IMR-90 (cell line): ENCODE measurements around the gene UNC13A. TPM values are rescaled to one million over a fixed set of nuclear protein-coding genes. Genes with fewer than 3 reads are reported as not detected.

Source experiments
- ATAC-seq: fragments of 200-7000 bp; cut with Tn5 transposase; 2 replicates; pipeline ENCODE4 v1.9.1; 2020; ENCODE audit warnings: low read depth, mild to moderate bottlenecking, moderate library complexity
- BruUV-seq: library from RNA; stranded (reverse); fragments of 400-500 nt; replicated peaks from 2 replicates; lab custom pipeline; 2021; lab: Mats Ljungman, UMichigan
- CTCF ChIA-PET: fragments of 300-600 bp; formaldehyde crosslinking; extraction: SDS; loops from one replicate; lab custom pipeline; 2021; ENCODE audit warnings: antibody characterized with exemption; lab: Yijun Ruan, JAX
- POLR2A ChIA-PET: fragments of 300-600 bp; sonication (Branson Sonifier 250); formaldehyde crosslinking; loops from one replicate; lab custom pipeline; 2022; ENCODE audit warnings: antibody characterized with exemption; ENCODE audit not compliant: unreplicated experiment; lab: Charles Lee
- DNase-seq: peaks from one replicate; pipeline ENCODE4 v3.0.0; 2013
- H2AFZ ChIP-seq: replicated peaks from 2 replicates; pipeline ENCODE3; 2013; ENCODE audit warnings: low read length, mild to moderate bottlenecking; ENCODE audit not compliant: poor library complexity
- H2AK5ac ChIP-seq: 2 replicates; pipeline ENCODE4 v1.6.1; 2013; ENCODE audit warnings: low read depth, low read length, inconsistent platforms
- H2AK9ac ChIP-seq: replicated peaks from 2 replicates; pipeline ENCODE3; 2013; ENCODE audit warnings: mild to moderate bottlenecking, low read depth, low read length, moderate library complexity; ENCODE audit not compliant: poor library complexity
- H2BK120ac ChIP-seq: 2 replicates; pipeline ENCODE4 v1.6.1; 2013; ENCODE audit warnings: low read depth, low read length, inconsistent platforms
- H2BK15ac ChIP-seq: 3 replicates; pipeline ENCODE4 v1.6.1; 2013; ENCODE audit warnings: low read depth, low read length, inconsistent platforms
- H2BK20ac ChIP-seq: 2 replicates; pipeline ENCODE4 v1.6.1; 2013; ENCODE audit warnings: low read depth, mild to moderate bottlenecking, inconsistent platforms, low read length, moderate library complexity
- H2BK5ac ChIP-seq: 2 replicates; pipeline ENCODE4 v1.6.1; 2013; ENCODE audit warnings: mild to moderate bottlenecking, low read depth, low read length, inconsistent platforms; ENCODE audit not compliant: poor library complexity, severe bottlenecking
- H3K14ac ChIP-seq: replicated peaks from 2 replicates; pipeline ENCODE4 v1.6.1; 2013; ENCODE audit warnings: low read depth, low read length, inconsistent platforms
- H3K18ac ChIP-seq: 2 replicates; pipeline ENCODE4 v1.6.1; 2013; ENCODE audit warnings: low read depth, low read length, control low read depth
- H3K23ac ChIP-seq: 2 replicates; pipeline ENCODE4 v1.6.1; 2013; ENCODE audit warnings: low read depth, low read length, inconsistent platforms
- H3K27ac ChIP-seq: 2 replicates; pipeline ENCODE4 v1.5.1; 2013; ENCODE audit warnings: mild to moderate bottlenecking, control low read depth, low read length; ENCODE audit not compliant: insufficient read depth
- H3K27me3 ChIP-seq: 2 replicates; pipeline ENCODE4 v1.6.1; 2013; ENCODE audit warnings: low read length; ENCODE audit not compliant: control insufficient read depth, insufficient read depth
- H3K36me3 ChIP-seq: 2 replicates; pipeline ENCODE4 v1.6.1; 2013; ENCODE audit warnings: low read length, mixed read lengths; ENCODE audit not compliant: control insufficient read depth, insufficient read depth
- H3K4ac ChIP-seq: 2 replicates; pipeline ENCODE4 v1.6.1; 2013; ENCODE audit warnings: low read depth, low read length, inconsistent platforms
- H3K4me1 ChIP-seq: 2 replicates; pipeline ENCODE4 v1.6.1; 2013; ENCODE audit warnings: low read length, mixed read lengths; ENCODE audit not compliant: control insufficient read depth, insufficient read depth
- H3K4me2 ChIP-seq: 2 replicates; pipeline ENCODE4 v1.6.1; 2013; ENCODE audit warnings: low read depth, mild to moderate bottlenecking, control low read depth, low read length, moderate library complexity
- H3K4me3 ChIP-seq: 2 replicates; pipeline ENCODE4 v1.5.1; 2013; ENCODE audit warnings: low read depth, mild to moderate bottlenecking, control low read depth, low read length, moderate library complexity; ENCODE audit not compliant: insufficient read depth
- H3K56ac ChIP-seq: 2 replicates; pipeline ENCODE4 v1.6.1; 2013; ENCODE audit warnings: low read length, inconsistent platforms; ENCODE audit not compliant: insufficient read depth; ENCODE audit errors: extremely low read depth
- H3K79me1 ChIP-seq, 2 experiments: 2 replicates each; pipeline ENCODE4 v1.6.1; 2013; ENCODE audit warnings: low read length in 2 of 2, inconsistent platforms in 1 of 2, low read depth in 1 of 2
- H3K9ac ChIP-seq: 2 replicates; pipeline ENCODE4 v1.6.1; 2013; ENCODE audit warnings: low read depth, low read length, control low read depth
- H3K9me1 ChIP-seq: 2 replicates; pipeline ENCODE4 v1.6.1; 2013; ENCODE audit warnings: low read length, inconsistent platforms; ENCODE audit not compliant: insufficient read depth
- H3K9me3 ChIP-seq: 2 replicates; pipeline ENCODE4 v1.6.1; 2013; ENCODE audit warnings: low read length; ENCODE audit not compliant: control insufficient read depth, insufficient read depth
- H4K20me1 ChIP-seq: 2 replicates; pipeline ENCODE4 v1.6.1; 2013; ENCODE audit warnings: low read length, inconsistent platforms; ENCODE audit not compliant: insufficient read depth
- H4K5ac ChIP-seq: 2 replicates; pipeline ENCODE4 v1.6.1; 2013; ENCODE audit warnings: mild to moderate bottlenecking, low read depth, low read length, control low read depth
- H4K8ac ChIP-seq, 2 experiments: 2 replicates each; pipeline ENCODE4 v1.6.1; 2013; ENCODE audit warnings: low read depth in 2 of 2, low read length in 2 of 2, control low read depth in 1 of 2, inconsistent platforms in 1 of 2
- H4K91ac ChIP-seq: 2 replicates; pipeline ENCODE4 v1.6.1; 2013; ENCODE audit warnings: low read depth, low read length, inconsistent platforms; ENCODE audit not compliant: insufficient read depth
- NFE2L2 ChIP-seq: fragments of 150-350 bp; IDR thresholded peaks from 2 replicates; pipeline ENCODE4 v1.6.1; 2016; ENCODE audit warnings: low read depth, mild to moderate bottlenecking, low read length
- POLR2A ChIP-seq: IDR thresholded peaks from 2 replicates; pipeline ENCODE4 v1.6.1; 2012; ENCODE audit warnings: mild to moderate bottlenecking, low read depth, low read length
- USF2 ChIP-seq: fragments of 150-350 bp; IDR thresholded peaks from 2 replicates; pipeline ENCODE4 v1.6.1; 2017; ENCODE audit warnings: mild to moderate bottlenecking, antibody characterized with exemption, low read length, low read depth
- WGBS, 2 experiments: methylation state at CpG; one replicate each; pipeline versions ENCODE4 v1.1.5 to v1.1.7; 2013; ENCODE audit warnings: missing lambda C conversion rate in 2 of 2; ENCODE audit not compliant: insufficient read length in 1 of 2; ENCODE audit errors: extremely low coverage in 2 of 2; 5-methylcytosine and 5-hydroxymethylcytosine counted together
- dilution Hi-C: fragments of 300-500 bp; cut with HindIII; formaldehyde crosslinking; loops from one replicate; pipeline ENCODE4 v1.14.3; 2018; ENCODE audit warnings: low sequenced_read_pairs; ENCODE audit not compliant: unreplicated experiment
- in situ Hi-C: fragments of 300-500 bp; cut with MboI; formaldehyde crosslinking; loops from 3 replicates; pipeline ENCODE4 v1.14.3; 2019; ENCODE audit warnings: low sequenced_read_pairs, inconsistent platforms, mixed read lengths
- intact Hi-C: fragments of 100-400 bp; cut with micrococcal nuclease; formaldehyde crosslinking; loops from 2 replicates; pipeline ENCODE4 v1.10.0; 2022
- polyA plus RNA-seq, 3 experiments: library from polyadenylated mRNA; depleted of rRNA; stranded (reverse); fragments of >200 nt; gene quantifications; 2 replicates each; pipeline ENCODE4 v1.2.3, GENCODE V29; 2012; ENCODE audit warnings: low replicate concordance in 1 of 3
- total RNA-seq: library from RNA; depleted of rRNA; stranded (reverse); fragments of >200 nt; gene quantifications from 2 replicates; pipeline ENCODE4 v1.2.3, GENCODE V29; 2012
- TF ChIP-seq, protein P1 (sequence below): fragments of 150-350 bp; IDR thresholded peaks from 2 replicates; pipeline ENCODE4 v1.6.1; 2016; ENCODE audit warnings: low read depth, mild to moderate bottlenecking, low read length, moderate library complexity, borderline replicate concordance

The UNC13A gene
- total and polyA plus RNA-seq, 2 of the 4 experiments (the other 2 are of a cell fraction) = 0.18 to 0.22 TPM

DNA sequence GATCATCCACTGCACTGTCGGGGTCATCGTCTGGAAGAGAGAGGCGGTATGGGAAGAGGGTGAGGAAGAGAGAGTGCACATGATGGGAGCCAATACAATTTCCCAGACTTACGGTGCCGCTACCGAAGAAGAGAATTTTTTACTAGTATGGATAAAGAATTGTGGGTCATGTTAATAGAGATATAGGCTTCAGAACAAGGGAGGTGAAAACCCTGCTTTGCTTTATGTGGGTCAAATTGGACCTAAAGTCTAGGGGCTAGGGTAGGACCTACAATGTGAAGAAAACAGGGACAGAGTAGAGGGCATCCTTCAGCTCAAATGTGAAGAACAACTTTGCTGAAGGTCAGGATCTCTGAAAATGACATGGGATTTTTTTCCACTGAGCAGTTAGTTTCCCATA lies 29.9 kb downstream of the UNC13A start:
- H3K23ac ChIP-seq = no peak overlapping the region
- DNase-seq (no peak), ATAC-seq (no peak)
- no TSS peak for BruUV-seq
- no peak overlapping the region for H2AK9ac ChIP-seq
- H3K9me3 ChIP-seq = peaks cover 2% of the 10 kb centered on the region; the same call in 1 of the 2 replicates
- no peak overlapping the region for H2BK5ac ChIP-seq
- no peaks in the 10 kb centered on the region for H4K20me1 ChIP-seq
- H3K79me1 ChIP-seq = no peaks in the 10 kb centered on the region
- H3K9me1 ChIP-seq = no peaks in the 10 kb centered on the region
- dilution Hi-C loops (no loop called here), intact Hi-C loops (no loop called here), in situ Hi-C loops (no loop called here)
- no peaks in the 10 kb centered on the region for H3K4me1 ChIP-seq
- no peak overlapping the region for H2BK20ac ChIP-seq
- no peak overlapping the region for H3K18ac ChIP-seq
- no peak overlapping the region for H2AK5ac ChIP-seq
- no peak overlapping the region for H4K8ac ChIP-seq
- CTCF ChIA-PET = no interaction called here
- 93% methylated on average over 3 of the region's 6 CpGs; no CpG with 5 or more reads in 1 of the 2 experiments for WGBS, 2 experiments
- H2BK15ac ChIP-seq = no peak overlapping the region
- no peak overlapping the region for H3K4me2 ChIP-seq
- POLR2A ChIA-PET = no interaction called here
- no peak overlapping the region for H3K4ac ChIP-seq
- no peak overlapping the region for H3K56ac ChIP-seq
- peaks cover 2% of the 10 kb centered on the region; the same call in 1 of the 2 replicates for H3K27me3 ChIP-seq
- H2BK120ac ChIP-seq = no peak overlapping the region
- H4K91ac ChIP-seq = no peak overlapping the region
- H4K5ac ChIP-seq = no peak overlapping the region
- no peaks in the 10 kb centered on the region for H3K36me3 ChIP-seq
- no peak overlapping the region for H3K9ac ChIP-seq
- H3K14ac ChIP-seq = no peak overlapping the region
- H3K4me3 ChIP-seq = no peak overlapping the region
- H2AFZ ChIP-seq = no peak overlapping the region
- no peak overlapping the region for H3K27ac ChIP-seq
- TF ChIP-seq, protein P1, sequence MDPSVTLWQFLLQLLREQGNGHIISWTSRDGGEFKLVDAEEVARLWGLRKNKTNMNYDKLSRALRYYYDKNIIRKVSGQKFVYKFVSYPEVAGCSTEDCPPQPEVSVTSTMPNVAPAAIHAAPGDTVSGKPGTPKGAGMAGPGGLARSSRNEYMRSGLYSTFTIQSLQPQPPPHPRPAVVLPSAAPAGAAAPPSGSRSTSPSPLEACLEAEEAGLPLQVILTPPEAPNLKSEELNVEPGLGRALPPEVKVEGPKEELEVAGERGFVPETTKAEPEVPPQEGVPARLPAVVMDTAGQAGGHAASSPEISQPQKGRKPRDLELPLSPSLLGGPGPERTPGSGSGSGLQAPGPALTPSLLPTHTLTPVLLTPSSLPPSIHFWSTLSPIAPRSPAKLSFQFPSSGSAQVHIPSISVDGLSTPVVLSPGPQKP = no peak
- TF ChIP-seq USF2 (no peak), POLR2A (no peak), NFE2L2 (no peak)
